SK-N-SH (cell line): ENCODE data around the gene DHX57.

Experiments
- EZH2phosphoT487 ChIP-seq: fragments of 200-600 bp; sonication (generic); IDR thresholded peaks from 2 replicates; pipeline ENCODE4 v1.6.1; 2017; ENCODE audit warnings: low read depth, mixed run types, mild to moderate bottlenecking, antibody characterized with exemption, moderate library complexity, borderline replicate concordance
- FOXM1 ChIP-seq: IDR thresholded peaks from 2 replicates; pipeline ENCODE4 v1.4.0; 2012; ENCODE audit warnings: low read depth, mild to moderate bottlenecking
- POLR2AphosphoS5 ChIP-seq: IDR thresholded peaks from 2 replicates; pipeline ENCODE4 v1.6.1; 2012; ENCODE audit warnings: low read depth, low read length
- RAD21 ChIP-seq: IDR thresholded peaks from 2 replicates; pipeline ENCODE4 v1.6.1; 2012; ENCODE audit warnings: mild to moderate bottlenecking, low read length
- TF ChIP-seq, protein P1 (sequence below): fragments of 200-600 bp; sonication (generic); IDR thresholded peaks from 2 replicates; pipeline ENCODE4 v1.6.1; 2017; ENCODE audit warnings: antibody characterized with exemption, mild to moderate bottlenecking, moderate library complexity
- TF ChIP-seq, protein P2 (sequence below): IDR thresholded peaks from 2 replicates; pipeline ENCODE4 v1.4.0; 2012; ENCODE audit warnings: low read depth, borderline replicate concordance

- TF ChIP-seq POLR2AphosphoS5 (no peak), FOXM1 (no peak), RAD21 (no peak), EZH2phosphoT487 (no peak)
- TF ChIP-seq, protein P1, sequence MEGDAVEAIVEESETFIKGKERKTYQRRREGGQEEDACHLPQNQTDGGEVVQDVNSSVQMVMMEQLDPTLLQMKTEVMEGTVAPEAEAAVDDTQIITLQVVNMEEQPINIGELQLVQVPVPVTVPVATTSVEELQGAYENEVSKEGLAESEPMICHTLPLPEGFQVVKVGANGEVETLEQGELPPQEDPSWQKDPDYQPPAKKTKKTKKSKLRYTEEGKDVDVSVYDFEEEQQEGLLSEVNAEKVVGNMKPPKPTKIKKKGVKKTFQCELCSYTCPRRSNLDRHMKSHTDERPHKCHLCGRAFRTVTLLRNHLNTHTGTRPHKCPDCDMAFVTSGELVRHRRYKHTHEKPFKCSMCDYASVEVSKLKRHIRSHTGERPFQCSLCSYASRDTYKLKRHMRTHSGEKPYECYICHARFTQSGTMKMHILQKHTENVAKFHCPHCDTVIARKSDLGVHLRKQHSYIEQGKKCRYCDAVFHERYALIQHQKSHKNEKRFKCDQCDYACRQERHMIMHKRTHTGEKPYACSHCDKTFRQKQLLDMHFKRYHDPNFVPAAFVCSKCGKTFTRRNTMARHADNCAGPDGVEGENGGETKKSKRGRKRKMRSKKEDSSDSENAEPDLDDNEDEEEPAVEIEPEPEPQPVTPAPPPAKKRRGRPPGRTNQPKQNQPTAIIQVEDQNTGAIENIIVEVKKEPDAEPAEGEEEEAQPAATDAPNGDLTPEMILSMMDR = no peak
- TF ChIP-seq, protein P2, sequence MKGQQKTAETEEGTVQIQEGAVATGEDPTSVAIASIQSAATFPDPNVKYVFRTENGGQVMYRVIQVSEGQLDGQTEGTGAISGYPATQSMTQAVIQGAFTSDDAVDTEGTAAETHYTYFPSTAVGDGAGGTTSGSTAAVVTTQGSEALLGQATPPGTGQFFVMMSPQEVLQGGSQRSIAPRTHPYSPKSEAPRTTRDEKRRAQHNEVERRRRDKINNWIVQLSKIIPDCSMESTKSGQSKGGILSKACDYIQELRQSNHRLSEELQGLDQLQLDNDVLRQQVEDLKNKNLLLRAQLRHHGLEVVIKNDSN = no peak
Measured at GRCh38 chr2:38863061-38863695, 12.6 kb downstream of the DHX57 start.
